OCI-LY7 (cell line): ENCODE data around the gene SLC26A11.

Experiments
- CTCF ChIP-seq: fragments of 200-600 bp; sonication (generic); conservative IDR thresholded peaks from 2 replicates; pipeline ENCODE4 v1.5.1; 2014; ENCODE audit warnings: mild to moderate bottlenecking, antibody characterized with exemption, low read length, moderate library complexity, mixed read lengths
- EZH2phosphoT487 ChIP-seq: fragments of 200-600 bp; sonication (generic); IDR thresholded peaks from 2 replicates; pipeline ENCODE4 v1.6.1; 2018; ENCODE audit warnings: low read depth, borderline replicate concordance, mild to moderate bottlenecking, mixed run types, antibody characterized with exemption, low read length, moderate library complexity, mixed read lengths

GRCh38 chr17:80291691-80292487 lies 71.7 kb downstream of the SLC26A11 start:
- TF ChIP-seq CTCF (no peak), EZH2phosphoT487 (no peak)
